Right lobe of liver (tissue), 6 donors: ENCODE results near the gene NCOA6. TPM values are rescaled to one million over a fixed set of nuclear protein-coding genes. Genes with fewer than 3 reads are reported as not detected.

ENCODE experiments used
- ATAC-seq, 4 donors: fragments of 200-7000 bp; cut with Tn5 transposase; one replicate each; pipeline ENCODE4 v1.9.1; 2020; ENCODE audit warnings: mild to moderate bottlenecking in 4 of 4, moderate library complexity in 4 of 4
- DNase-seq, 3 donors: peaks; one replicate each; pipeline ENCODE4 v3.0.0-alpha.2; 2020
- H3K27ac ChIP-seq, 3 donors: fragments of 200-600 bp; one replicate each; pipeline ENCODE4 v1.8.0; 2022
- H3K27me3 ChIP-seq, 2 donors: fragments of 200-600 bp; one replicate each; pipeline ENCODE4 v1.8.0; 2022
- H3K36me3 ChIP-seq, 4 donors: fragments of 200-600 bp; sonication (generic) in 1 of 4; one replicate each; pipeline versions ENCODE4 v1.5.1 to v1.8.0; 2017 to 2022; ENCODE audit warnings: control low read depth in 1 of 4
- H3K4me1 ChIP-seq, 4 donors: fragments of 200-600 bp; sonication (generic) in 1 of 4; one replicate each; pipeline versions ENCODE4 v1.5.1 to v1.8.0; 2017 to 2022; ENCODE audit warnings: control low read depth in 1 of 4
- H3K4me3 ChIP-seq, 3 donors: fragments of 200-600 bp; one replicate each; pipeline ENCODE4 v1.8.0; 2022
- H3K9me3 ChIP-seq, 4 donors: fragments of 200-600 bp; sonication (generic) in 1 of 4; one replicate each; pipeline versions ENCODE4 v1.5.1 to v1.8.0; 2017 to 2022; ENCODE audit warnings: control low read depth in 1 of 4
- POLR2A ChIP-seq: fragments of 450-650 bp; IDR thresholded peaks from one replicate; pipeline ENCODE4 v1.6.1; 2017; ENCODE audit warnings: antibody characterized with exemption, mild to moderate bottlenecking
- WGBS: methylation state at CpG from one replicate; pipeline ENCODE4 v1.1.6; 2018; ENCODE audit warnings: low coverage, low lambda C conversion rate; ENCODE audit not compliant: insufficient coverage; ENCODE audit errors: missing lambda C conversion rate; 5-methylcytosine and 5-hydroxymethylcytosine counted together
- intact Hi-C, 2 donors: fragments of 100-400 bp; cut with DNase I; formaldehyde crosslinking; loops; one replicate each; pipeline versions ENCODE4 v1.11.2 to v1.14.1; 2022
- total RNA-seq, 6 experiments: library from RNA; depleted of rRNA in 2 of 6; stranded (reverse); fragments of >200 nt in 2 of 6; fragmentation: NEBNext Ultra II Directional in 3 of 6; extraction: Animal tissue kit (Norgen Biotek cat#: 25700) in 3 of 6; gene quantifications; one replicate each; pipeline versions ENCODE4 v1.1.0 to v1.2.4, GENCODE V29; 2016 to 2023
- TF ChIP-seq, protein P1 (sequence below), 4 donors: fragments of 200-600 bp in 3 of 4; fragments of 450-650 bp in 1 of 4; IDR thresholded peaks; one replicate each; pipeline versions ENCODE4 v1.5.1 to v1.8.0; 2016 to 2022; ENCODE audit warnings: antibody characterized with exemption in 4 of 4, mild to moderate bottlenecking in 2 of 4
- donor health status: DM: no; HTN: yes; CAD: no.
- donor health status: DM: no; HTN: no; CAD: no.
- donor health status: DM: no; HTN: no; CAD: no.
- donor health status: DM: no; HTN: yes; CAD: no.
- donor health status: DM: no; HTN: yes; CAD: no.

The NCOA6 gene
- total RNA-seq, 6 experiments from 2014 or later, result 10.0 to 12.9 (median 11.1) TPM

GRCh38 chr20:34708621-34709043, 116.8 kb downstream of the NCOA6 start:
- Histone ChIP-seq H3K27me3 (no peaks in the 10 kb centered on the region), H3K4me3 (peak overlapping the region; percentile 50 to 75 (median 65)), H3K36me3 (peaks cover 0 to 2% (median 0%) of the 10 kb centered on the region in 4 donors), H3K4me1 (peaks cover 0 to 45% (median 13%) of the 10 kb centered on the region in 4 donors), H3K27ac (peak overlapping the region in 2 of 3 donors; percentile 85 to 100), H3K9me3 (no peaks in the 10 kb centered on the region)
- intact Hi-C loops, result loop anchor here (10.0 kb wide), 2 partner anchors 164 to 174 kb away; no protein-coding TSS in a partner anchor
- peak; percentile 61 to 65 (median 62) for DNase-seq
- ATAC-seq, result peak in 2 of 4 donors; percentile 5 to 7
- TF ChIP-seq, protein P1, sequence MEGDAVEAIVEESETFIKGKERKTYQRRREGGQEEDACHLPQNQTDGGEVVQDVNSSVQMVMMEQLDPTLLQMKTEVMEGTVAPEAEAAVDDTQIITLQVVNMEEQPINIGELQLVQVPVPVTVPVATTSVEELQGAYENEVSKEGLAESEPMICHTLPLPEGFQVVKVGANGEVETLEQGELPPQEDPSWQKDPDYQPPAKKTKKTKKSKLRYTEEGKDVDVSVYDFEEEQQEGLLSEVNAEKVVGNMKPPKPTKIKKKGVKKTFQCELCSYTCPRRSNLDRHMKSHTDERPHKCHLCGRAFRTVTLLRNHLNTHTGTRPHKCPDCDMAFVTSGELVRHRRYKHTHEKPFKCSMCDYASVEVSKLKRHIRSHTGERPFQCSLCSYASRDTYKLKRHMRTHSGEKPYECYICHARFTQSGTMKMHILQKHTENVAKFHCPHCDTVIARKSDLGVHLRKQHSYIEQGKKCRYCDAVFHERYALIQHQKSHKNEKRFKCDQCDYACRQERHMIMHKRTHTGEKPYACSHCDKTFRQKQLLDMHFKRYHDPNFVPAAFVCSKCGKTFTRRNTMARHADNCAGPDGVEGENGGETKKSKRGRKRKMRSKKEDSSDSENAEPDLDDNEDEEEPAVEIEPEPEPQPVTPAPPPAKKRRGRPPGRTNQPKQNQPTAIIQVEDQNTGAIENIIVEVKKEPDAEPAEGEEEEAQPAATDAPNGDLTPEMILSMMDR (IDR thresholded peaks at IDR 0.05), result peak; percentile 26 to 52 (median 48)
- no peak for TF ChIP-seq POLR2A
- WGBS, result 15% methylated on average over 19 of the region's 22 CpGs

GRCh38 chr20:34706912-34707784, 118.3 kb downstream of the NCOA6 start:
- H3K4me3 ChIP-seq, result no peak overlapping the region
- no peaks in the 10 kb centered on the region for H3K36me3 ChIP-seq
- ATAC-seq, result no peak
- H3K27me3 ChIP-seq, result no peaks in the 10 kb centered on the region
- intact Hi-C loops, result loop anchor here (10.0 kb wide), 2 partner anchors 162 to 172 kb away; no protein-coding TSS in a partner anchor
- peak in 1 of 3 donors; percentile 52 for DNase-seq
- no peaks in the 10 kb centered on the region for H3K9me3 ChIP-seq
- 23% methylated on average over 2 of the region's 3 CpGs for WGBS
- peak overlapping the region in 2 of 3 donors; percentile 52 to 100 for H3K27ac ChIP-seq
- no peak for TF ChIP-seq POLR2A
- TF ChIP-seq, protein P1 (IDR thresholded peaks at IDR 0.05), result no peak
- H3K4me1 ChIP-seq, result peaks cover 0 to 41% (median 14%) of the 10 kb centered on the region in 4 donors

- 100% methylated on average over 1 of the region's 1 CpG for WGBS
- intact Hi-C loops, result loop anchor here (10.0 kb wide), 2 partner anchors 162 to 172 kb away; no protein-coding TSS in a partner anchor
- Histone ChIP-seq H3K4me1 (peaks cover 0 to 40% (median 14%) of the 10 kb centered on the region in 4 donors), H3K9me3 (no peaks in the 10 kb centered on the region), H3K4me3 (no peak overlapping the region), H3K27ac (peak overlapping the region in 2 of 3 donors; percentile 52 to 100), H3K27me3 (no peaks in the 10 kb centered on the region), H3K36me3 (no peaks in the 10 kb centered on the region)
- no peak for DNase-seq
- TF ChIP-seq, protein P1 (IDR thresholded peaks at IDR 0.05), result no peak
- TF ChIP-seq POLR2A, result no peak
- no peak for ATAC-seq
Observed at GRCh38 chr20:34706302-34706875, 119.1 kb downstream of the NCOA6 start.

- intact Hi-C loops, result loop anchor here (10.0 kb wide), 2 partner anchors 161 to 171 kb away; no protein-coding TSS in a partner anchor
Observed at GRCh38 chr20:34705397-34706301, 119.8 kb downstream of the NCOA6 start.

More at GRCh38 chr20:34705397-34706301, 119.8 kb downstream of the NCOA6 start:
- WGBS, result 13% methylated on average over 5 of the region's 6 CpGs
- Histone ChIP-seq H3K4me3 (peak overlapping the region in 1 of 3 donors; percentile 73), H3K27me3 (no peaks in the 10 kb centered on the region), H3K9me3 (no peaks in the 10 kb centered on the region), H3K4me1 (peaks cover 0 to 40% (median 14%) of the 10 kb centered on the region in 4 donors), H3K27ac (peak overlapping the region; percentile 98 to 100 (median 99)), H3K36me3 (no peaks in the 10 kb centered on the region)
- DNase-seq (peak in 1 of 3 donors; percentile 51), ATAC-seq (peak in 1 of 4 donors; percentile 10)
- TF ChIP-seq, protein P1 (IDR thresholded peaks at IDR 0.05), result peak in 1 of 4 donors; percentile 10
- no peak for TF ChIP-seq POLR2A
